ENCODE data around the gene TIMM44.

The TIMM44 gene

GRCh38 chr19:7912697-7913564 lies 30.5 kb downstream of the TIMM44 start:
- no peak for DNase-seq

- no peak for DNase-seq
Observed at GRCh38 chr19:7912144-7912696, 31.2 kb downstream of the TIMM44 start.

DNA sequence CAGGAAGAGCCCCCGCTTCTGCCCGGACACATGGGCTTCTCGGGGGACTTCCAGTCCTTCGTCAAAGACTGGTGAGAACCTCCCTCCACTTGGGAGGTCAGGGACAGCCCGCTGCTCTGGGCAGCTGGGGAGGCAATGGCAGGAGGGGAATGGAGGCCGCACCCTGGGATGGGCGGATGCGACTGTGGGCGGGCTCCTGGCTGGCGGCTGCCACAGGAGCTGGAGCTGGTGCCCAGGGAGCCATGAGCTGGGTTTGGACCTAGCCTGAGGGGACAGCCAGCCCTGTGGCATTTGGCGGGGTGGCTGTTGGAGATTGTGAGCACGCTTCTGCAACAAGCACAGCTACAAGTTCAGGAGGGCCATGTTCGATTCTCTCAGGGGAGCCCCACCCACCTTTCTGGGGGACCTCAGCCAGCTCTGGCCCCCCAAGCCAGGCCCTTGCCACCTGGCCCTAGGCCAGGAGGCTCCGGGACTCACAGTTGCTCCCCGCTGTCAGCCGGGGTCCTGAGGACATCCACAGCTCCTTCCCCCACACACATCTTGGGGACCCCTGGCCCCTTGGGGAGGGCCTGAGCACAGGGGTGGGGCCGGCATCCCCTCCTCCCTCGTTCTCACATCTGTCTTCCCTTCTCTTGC lies 31.8 kb downstream of the TIMM44 start:
- DNase-seq: no peak

- DNase-seq: no peak
Observed at GRCh38 chr19:7910321-7911161, 32.9 kb downstream of the TIMM44 start.

DNA sequence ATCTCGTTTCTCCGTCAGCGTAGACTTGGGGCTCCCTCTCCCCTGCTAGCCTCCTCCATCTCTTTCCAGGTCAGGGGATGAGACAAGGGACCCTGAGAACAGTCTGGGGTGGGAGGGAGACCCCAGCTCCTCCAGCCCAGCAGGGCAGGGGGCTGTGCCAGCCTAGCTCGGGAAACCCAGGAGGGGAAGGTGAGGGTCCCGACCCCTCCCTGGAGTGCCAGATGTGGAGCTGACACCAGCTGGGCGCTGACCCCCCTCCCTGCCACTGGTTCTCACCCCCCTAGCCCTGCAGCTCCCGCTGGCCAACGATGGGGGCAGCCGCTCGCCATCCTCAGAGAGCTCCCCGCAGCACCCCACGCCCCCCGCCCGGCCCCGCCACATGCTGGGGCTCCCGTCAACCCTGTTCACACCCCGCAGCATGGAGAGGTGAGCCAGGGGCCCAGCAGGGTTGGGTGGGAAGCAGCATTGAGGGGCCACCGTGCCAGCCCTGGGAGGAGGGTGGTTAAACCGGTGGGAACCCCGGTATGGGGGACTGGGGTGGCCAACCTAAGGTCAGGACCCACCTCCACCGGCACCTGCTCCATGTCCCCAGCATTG lies 33.9 kb downstream of the TIMM44 start:
- no peak for DNase-seq

DNA sequence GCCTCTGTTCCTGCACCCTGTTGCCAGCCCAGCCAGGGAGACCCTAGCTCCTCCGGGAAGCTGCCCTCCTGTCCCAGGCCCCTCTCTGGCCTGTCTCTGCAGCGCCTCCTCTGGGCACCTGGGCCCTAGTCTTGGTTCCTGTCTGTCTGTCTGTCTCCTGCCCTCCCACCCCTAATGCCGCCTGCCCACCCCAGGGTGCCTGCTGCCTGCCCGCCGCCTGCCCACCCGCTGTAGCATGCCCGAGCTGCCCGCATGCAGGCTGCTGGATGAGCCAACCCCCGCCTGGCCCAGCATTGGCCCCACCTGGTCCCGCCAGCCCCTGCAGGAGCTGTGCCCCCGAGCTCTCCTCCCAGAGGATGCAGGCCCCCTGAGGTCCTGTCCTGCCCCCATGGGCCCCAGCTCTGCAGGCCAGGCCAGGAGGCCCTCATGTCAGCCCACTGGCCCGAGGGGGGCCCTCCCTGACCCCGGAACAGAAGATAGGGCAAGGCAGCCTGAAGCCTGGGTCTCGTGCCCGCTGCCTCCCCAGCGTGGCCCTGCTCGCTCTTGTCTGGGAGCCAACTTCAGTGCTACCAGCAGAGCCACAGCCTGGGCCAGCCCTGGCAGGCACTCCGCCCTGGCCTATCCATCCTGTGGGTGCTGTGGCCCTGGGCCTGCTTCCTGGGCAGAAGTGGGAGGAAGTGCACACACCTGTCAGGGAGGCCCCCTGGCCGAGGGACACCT lies 34.6 kb downstream of the TIMM44 start:
- DNase-seq: no peak

GRCh38 chr19:7908078-7908699 lies 35.3 kb downstream of the TIMM44 start:
- DNase-seq: no peak

- DNase-seq: no peak
Observed at GRCh38 chr19:7907544-7907943, 35.9 kb downstream of the TIMM44 start.

GRCh38 chr19:7907122-7907521 lies 36.3 kb downstream of the TIMM44 start:
- DNase-seq: no peak

GRCh38 chr19:7905859-7906258 lies 37.6 kb downstream of the TIMM44 start:
- no peak for DNase-seq

DNA sequence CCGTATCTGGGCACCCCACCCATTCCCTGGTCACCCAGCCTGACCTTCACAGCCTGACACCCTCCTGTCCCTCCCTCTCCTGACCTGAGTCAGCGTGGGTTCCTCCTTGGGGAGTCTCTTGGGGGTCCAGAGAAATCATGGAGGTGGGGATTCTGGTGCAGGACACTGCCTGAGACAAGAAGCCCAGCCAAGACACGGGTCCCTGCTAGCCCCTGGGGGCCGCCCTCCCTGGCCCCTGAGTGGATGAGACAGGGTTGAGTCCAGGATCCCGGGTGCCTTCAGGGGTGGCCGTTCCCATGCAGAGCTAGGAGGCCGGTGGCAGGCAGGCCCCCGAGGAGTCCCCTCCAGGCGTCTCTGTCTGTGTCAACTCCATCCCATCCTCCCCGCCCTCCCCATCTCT lies 38.2 kb downstream of the TIMM44 start:
- no peak for DNase-seq

GRCh38 chr19:7904074-7905020 lies 39.1 kb downstream of the TIMM44 start:
- DNase-seq: no peak

GRCh38 chr19:7903244-7904073 lies 40.0 kb downstream of the TIMM44 start, which contains the start of gene MAP2K7:
MAP2K7 (plus strand) TSS chr19:7903877; CDS start chr19:7903945, 68 bp downstream.
- DNase-seq: peak; percentile 96

DNA sequence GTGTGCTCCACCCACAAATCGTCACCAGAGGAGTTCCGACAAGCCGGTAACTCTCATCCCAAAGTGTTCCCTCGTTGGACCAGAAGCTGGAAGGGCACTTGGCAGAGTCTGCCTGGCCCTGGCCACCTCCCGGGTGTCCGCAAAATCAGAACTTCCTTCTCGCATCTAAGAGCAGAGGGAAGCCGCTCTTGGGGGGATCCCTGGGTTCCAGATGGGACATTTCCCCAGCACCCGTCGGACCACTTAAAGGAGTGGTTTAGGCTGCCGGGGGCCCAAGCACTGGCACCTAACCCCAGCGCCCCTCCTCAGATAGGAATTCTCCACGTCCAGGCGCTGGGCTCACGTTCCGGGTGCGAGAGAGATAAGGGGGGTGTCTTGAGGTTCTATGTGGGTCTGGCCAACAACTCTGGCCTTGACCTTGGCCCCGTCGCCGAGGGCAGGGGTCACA lies 40.6 kb downstream of the TIMM44 start:
- DNase-seq: no peak

- DNase-seq: no peak
Observed at GRCh38 chr19:7901337-7901736, 42.1 kb downstream of the TIMM44 start.

DNA sequence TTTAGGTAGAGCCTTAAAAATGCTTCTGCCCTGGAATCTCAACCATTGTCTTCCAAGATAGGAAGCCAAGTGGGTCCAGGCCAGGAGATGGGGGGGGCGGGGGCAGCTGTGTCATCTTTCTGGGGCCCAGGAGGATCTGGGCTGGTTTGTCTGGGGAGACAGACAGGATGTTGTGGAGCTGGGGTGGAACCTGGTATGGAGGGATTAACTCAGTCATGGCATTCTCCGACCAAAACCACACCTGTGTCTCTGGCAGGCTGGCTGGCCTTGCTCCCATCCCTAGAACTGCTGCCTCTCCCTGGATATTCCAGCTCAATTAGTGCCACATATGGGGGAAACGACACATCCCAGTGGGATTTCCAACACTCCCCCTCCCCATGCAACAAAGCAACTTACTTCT lies 42.5 kb downstream of the TIMM44 start:
- no peak for DNase-seq

DNA sequence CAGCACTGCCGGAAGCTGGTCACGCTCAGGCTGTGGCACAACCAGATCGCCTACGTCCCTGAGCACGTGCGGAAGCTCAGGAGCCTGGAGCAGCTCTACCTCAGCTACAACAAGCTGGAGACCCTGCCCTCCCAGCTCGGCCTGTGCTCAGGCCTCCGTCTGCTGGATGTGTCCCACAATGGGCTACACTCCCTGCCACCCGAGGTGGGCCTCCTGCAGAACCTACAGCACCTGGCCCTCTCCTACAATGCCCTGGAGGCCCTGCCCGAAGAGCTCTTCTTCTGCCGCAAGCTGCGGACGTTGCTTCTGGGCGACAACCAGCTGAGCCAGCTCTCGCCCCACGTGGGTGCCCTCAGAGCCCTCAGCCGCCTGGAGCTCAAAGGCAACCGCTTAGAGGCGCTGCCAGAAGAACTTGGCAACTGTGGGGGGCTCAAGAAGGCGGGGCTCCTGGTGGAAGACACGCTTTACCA lies 43.0 kb downstream of the TIMM44 start:
- DNase-seq: no peak

GRCh38 chr19:7899751-7900378 lies 43.6 kb downstream of the TIMM44 start:
- DNase-seq: no peak

DNA sequence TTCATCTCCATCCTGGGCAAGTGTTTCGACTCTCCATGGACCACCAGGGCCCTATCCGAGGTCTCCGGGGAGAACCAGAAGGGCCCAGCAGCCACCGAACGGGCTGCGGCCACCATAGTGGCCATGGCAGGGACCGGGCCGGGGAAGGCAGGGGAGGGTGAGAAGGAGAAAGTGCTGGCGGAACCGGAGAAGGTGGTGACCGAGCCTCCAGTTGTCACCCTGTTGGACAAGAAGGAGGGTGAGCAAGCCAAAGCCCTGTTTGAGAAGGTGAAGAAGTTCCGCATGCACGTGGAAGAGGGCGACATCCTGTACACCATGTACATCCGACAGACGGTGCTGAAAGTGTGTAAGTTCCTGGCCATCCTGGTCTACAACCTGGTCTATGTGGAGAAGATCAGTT lies 44.5 kb downstream of the TIMM44 start:
- no peak for DNase-seq
